Cardiac ventricle fibroblast (primary cell): ENCODE data around the gene RABL3. TPM values are rescaled to one million over a fixed set of nuclear protein-coding genes. Genes with fewer than 3 reads are reported as not detected.

Experiments
- total RNA-seq: library from RNA; depleted of rRNA; stranded (reverse); fragments of >200 nt; gene quantifications from 2 replicates; pipeline ENCODE4 v1.2.3, GENCODE V29; 2015

The RABL3 gene
- 15.6 and 21.5 TPM in 2 replicates for total RNA-seq

GRCh38 chr3:120742198-120742848 is at the start of gene RABL3, which contains the start of gene GTF2E1:
Gene RABL3, minus strand, starts transcription at chr3:120742516. Its CDS starts 9 bp downstream, at chr3:120742507.
Gene GTF2E1, plus strand, starts transcription at chr3:120742744. Its CDS starts 7,809 bp downstream, at chr3:120750553.

DNA sequence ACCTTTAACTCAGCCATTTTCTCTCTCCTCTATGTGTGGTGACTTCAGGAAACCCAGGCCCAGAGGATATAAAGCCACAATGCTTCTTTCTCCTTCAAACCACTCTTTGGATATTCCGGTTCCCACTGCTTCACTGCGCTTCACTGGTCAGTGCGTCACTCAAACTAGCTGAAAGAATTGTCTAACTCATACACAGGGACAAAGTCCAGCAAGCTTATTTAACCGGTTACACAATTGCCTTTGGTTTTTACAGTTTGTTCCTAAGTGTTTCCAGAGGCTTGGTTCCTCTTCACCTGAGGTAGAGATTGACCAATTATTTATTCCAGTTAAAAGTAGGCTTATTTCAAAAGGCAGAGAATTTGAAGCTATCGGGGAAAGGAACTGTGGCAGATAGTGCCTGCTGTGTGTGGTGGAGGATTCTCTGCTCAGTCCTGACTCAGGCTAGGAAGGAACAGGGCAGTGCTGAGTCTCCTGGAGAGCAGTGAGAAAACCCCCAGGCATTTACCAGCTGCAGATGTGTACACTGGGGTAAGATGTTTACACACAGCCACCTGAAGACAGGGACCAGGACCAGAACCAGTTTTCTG is 60.1 kb downstream of the RABL3 start, which contains the start of gene HGD:
HGD (minus strand) TSS at position 145 of the 587 bp plus-strand sequence; CDS start at position 17, 128 bp downstream.

Other genes with a start within 250 kb of the RABL3 start
- gene NDUFB4, start 146.2 kb downstream of the RABL3 start, total RNA-seq = 80.4 and 102 TPM in 2 replicates
- gene HGD, start 60.3 kb downstream of the RABL3 start, total RNA-seq = 0.62 and 1.0 TPM in 2 replicates
- gene GTF2E1, start 228 bp upstream of the RABL3 start, total RNA-seq = 10.1 and 17.0 TPM in 2 replicates
- gene STXBP5L, start 165.7 kb upstream of the RABL3 start, total RNA-seq = not detected in 2 replicates